Measurements from ENCODE around the gene MPZL1.
"Not testable (repeated sequence)": the region's sequence is repeated elsewhere in the genome, so short reads cannot be mapped to it uniquely, and the experiment has no call there.

MPZL1 gene

DNA sequence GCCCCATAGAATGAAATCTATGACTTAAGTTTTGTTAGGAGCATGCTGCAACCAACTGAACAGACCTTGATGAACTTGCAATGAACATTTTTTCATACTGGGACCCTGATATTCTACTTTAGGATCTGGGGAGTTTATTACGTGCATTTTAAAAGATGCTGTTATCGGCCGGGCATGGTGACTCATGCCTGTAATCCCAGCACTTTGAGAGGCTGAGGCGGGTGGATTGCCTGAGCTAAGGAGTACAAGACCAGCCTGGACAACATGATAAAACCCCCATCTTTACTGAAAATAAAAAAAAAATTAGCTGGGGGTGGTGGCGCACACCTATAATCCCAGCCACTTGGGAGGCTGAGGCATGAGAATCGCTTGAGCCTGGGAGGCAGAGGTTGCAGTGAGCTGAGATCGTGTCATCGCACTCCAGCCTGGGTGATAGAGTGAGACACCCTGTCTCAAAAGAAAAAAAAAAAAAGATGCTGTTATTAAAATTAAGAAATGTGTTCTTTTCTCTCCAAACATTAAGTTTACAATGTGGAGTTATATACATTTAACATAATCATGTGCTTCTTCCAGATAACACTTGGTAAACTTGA lies 7.1 kb downstream of the MPZL1 start:
- H3K4me3 ChIP-seq = no peak overlapping the region
- DNase-seq (ENCODE audit: low read depth, low spot score) = no peak
- H3K9ac ChIP-seq (ENCODE audit: insufficient read length) = no peak overlapping the region
- TF ChIP-seq POLR2AphosphoS5 (IDR thresholded peaks at IDR 0.05; ENCODE audit: borderline replicate concordance, low read depth, low read length) (no peak), FOXP2 (optimal IDR thresholded peaks at IDR 0.05; ENCODE audit: control extremely low read depth, extremely low read length, insufficient read depth) (no peak), EZH2 (IDR thresholded peaks at IDR 0.05) (no peak)
- H3K36me3 ChIP-seq (ENCODE audit: insufficient read depth, low read length) = peaks cover 15% of the 10 kb centered on the region; the same call in 1 of the 2 replicates
- no peaks in the 10 kb centered on the region for H3K9me3 ChIP-seq (ENCODE audit: low read depth, low read length)
- H3K27ac ChIP-seq = no peak overlapping the region

DNA sequence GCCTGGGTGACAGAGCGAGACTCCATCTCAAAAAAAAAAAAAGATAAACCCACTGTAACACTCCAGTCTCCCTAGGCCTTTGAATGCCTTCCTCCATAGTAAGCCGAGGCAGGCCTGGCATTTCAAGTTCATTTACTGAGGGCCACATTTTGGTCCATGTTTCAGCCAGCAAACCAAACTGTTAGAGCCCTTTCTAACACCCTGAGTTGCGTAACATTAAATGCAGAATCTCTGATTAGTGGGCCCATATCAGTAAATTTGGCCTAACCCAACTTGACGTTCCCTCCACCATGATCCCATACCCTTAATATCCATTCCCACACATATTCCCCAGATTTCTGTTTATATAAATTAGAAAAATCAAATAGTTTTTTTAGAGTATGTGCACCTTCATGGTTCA lies 12.4 kb downstream of the MPZL1 start:
- Histone ChIP-seq H3K9ac (ENCODE audit: insufficient read length) (no peak overlapping the region), H3K36me3 (ENCODE audit: insufficient read depth, low read length) (peaks cover 15% of the 10 kb centered on the region), H3K27ac (no peak overlapping the region), H3K9me3 (ENCODE audit: low read depth, low read length) (no peaks in the 10 kb centered on the region), H3K4me3 (no peak overlapping the region)
- DNase-seq (ENCODE audit: low read depth, low spot score) = no peak
- no peak for TF ChIP-seq EZH2 (IDR thresholded peaks at IDR 0.05)
- no peak for TF ChIP-seq POLR2AphosphoS5 (IDR thresholded peaks at IDR 0.05; ENCODE audit: borderline replicate concordance, low read depth, low read length)
- no peak for TF ChIP-seq FOXP2 (optimal IDR thresholded peaks at IDR 0.05; ENCODE audit: control extremely low read depth, extremely low read length, insufficient read depth)

DNA sequence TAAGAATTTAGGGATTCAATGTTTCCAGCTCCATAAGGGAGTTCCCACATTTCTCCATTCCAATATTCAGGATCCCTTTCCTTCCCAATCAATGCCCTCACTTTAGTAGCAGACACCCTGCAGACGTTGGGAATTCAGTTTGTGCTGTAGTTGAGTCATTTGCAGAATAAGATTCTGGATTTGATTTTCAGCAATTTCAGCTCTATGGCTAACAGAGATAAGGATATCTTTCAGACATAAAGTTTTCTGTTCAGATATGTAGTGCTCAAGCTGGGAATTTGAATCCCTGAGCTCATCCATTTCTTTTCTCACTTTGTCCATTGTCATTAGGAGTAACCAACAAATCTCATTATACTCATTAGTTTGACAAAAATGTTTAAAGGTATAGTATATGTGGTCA lies 13.1 kb downstream of the MPZL1 start:
- H3K27ac ChIP-seq = no peak overlapping the region
- no peak for DNase-seq (ENCODE audit: low read depth, low spot score)
- H3K9me3 ChIP-seq (ENCODE audit: low read depth, low read length) = no peaks in the 10 kb centered on the region
- no peak for TF ChIP-seq FOXP2 (optimal IDR thresholded peaks at IDR 0.05; ENCODE audit: control extremely low read depth, extremely low read length, insufficient read depth)
- no peak for TF ChIP-seq EZH2 (IDR thresholded peaks at IDR 0.05)
- H3K4me3 ChIP-seq = no peak overlapping the region
- H3K9ac ChIP-seq (ENCODE audit: insufficient read length) = no peak overlapping the region
- H3K36me3 ChIP-seq (ENCODE audit: insufficient read depth, low read length) = peaks cover 15% of the 10 kb centered on the region

DNA sequence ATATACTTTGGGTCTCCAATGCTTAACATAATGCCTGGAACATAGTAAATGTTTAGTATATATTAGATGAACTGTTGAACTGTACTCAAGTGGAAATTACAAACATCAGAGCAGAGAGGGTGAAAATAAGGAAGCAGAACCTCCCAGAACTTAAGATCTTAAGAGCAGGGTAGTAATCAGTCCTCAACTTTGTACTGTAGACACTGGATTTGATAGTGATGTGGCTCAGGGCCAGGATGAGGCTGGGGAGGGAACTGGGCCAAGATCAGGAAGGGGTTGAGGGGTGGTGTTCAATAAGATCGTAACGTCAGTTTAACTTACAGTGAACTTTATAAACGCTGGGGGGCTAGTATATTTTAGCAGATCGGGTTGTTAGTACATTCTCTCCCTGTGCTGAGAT lies 15.4 kb downstream of the MPZL1 start:
- TF ChIP-seq FOXP2 (optimal IDR thresholded peaks at IDR 0.05; ENCODE audit: control extremely low read depth, extremely low read length, insufficient read depth) = no peak
- TF ChIP-seq POLR2AphosphoS5 (IDR thresholded peaks at IDR 0.05; ENCODE audit: borderline replicate concordance, low read depth, low read length) = no peak
- TF ChIP-seq EZH2 (IDR thresholded peaks at IDR 0.05) = no peak
- no peak overlapping the region for H3K4me3 ChIP-seq
- no peak overlapping the region for H3K9ac ChIP-seq (ENCODE audit: insufficient read length)
- no peak overlapping the region for H3K27ac ChIP-seq
- no peaks in the 10 kb centered on the region for H3K9me3 ChIP-seq (ENCODE audit: low read depth, low read length)
- H3K36me3 ChIP-seq (ENCODE audit: insufficient read depth, low read length) = peaks cover 7% of the 10 kb centered on the region; the same call in 1 of the 2 replicates
- no peak for DNase-seq (ENCODE audit: low read depth, low spot score)

- TF ChIP-seq POLR2AphosphoS5 (IDR thresholded peaks at IDR 0.05; ENCODE audit: borderline replicate concordance, low read depth, low read length) (no peak), FOXP2 (optimal IDR thresholded peaks at IDR 0.05; ENCODE audit: control extremely low read depth, extremely low read length, insufficient read depth) (no peak)
- peaks cover 5% of the 10 kb centered on the region; the same call in 1 of the 2 replicates for H3K36me3 ChIP-seq (ENCODE audit: insufficient read depth, low read length)
- no peak overlapping the region for H3K27ac ChIP-seq
- no peaks in the 10 kb centered on the region for H3K9me3 ChIP-seq (ENCODE audit: low read depth, low read length)
- no peak overlapping the region for H3K9ac ChIP-seq (ENCODE audit: insufficient read length)
- DNase-seq (ENCODE audit: low read depth, low spot score) = no peak
- no peak overlapping the region for H3K4me3 ChIP-seq
Measured at GRCh38 chr1:167738158-167738557, 16.4 kb downstream of the MPZL1 start.

GRCh38 chr1:167739752-167740151 lies 18.0 kb downstream of the MPZL1 start:
- Histone ChIP-seq H3K9me3 (ENCODE audit: low read depth, low read length) (no peaks in the 10 kb centered on the region), H3K9ac (ENCODE audit: insufficient read length) (no peak overlapping the region), H3K27ac (no peak overlapping the region), H3K36me3 (ENCODE audit: insufficient read depth, low read length) (peaks cover 4% of the 10 kb centered on the region; the same call in 1 of the 2 replicates), H3K4me3 (no peak overlapping the region)
- no peak for TF ChIP-seq FOXP2 (optimal IDR thresholded peaks at IDR 0.05; ENCODE audit: control extremely low read depth, extremely low read length, insufficient read depth)
- TF ChIP-seq EZH2 (IDR thresholded peaks at IDR 0.05) = no peak
- TF ChIP-seq POLR2AphosphoS5 (IDR thresholded peaks at IDR 0.05; ENCODE audit: borderline replicate concordance, low read depth, low read length) = no peak
- DNase-seq (ENCODE audit: low read depth, low spot score) = no peak

GRCh38 chr1:167741103-167741502 lies 19.3 kb downstream of the MPZL1 start:
- not testable (repeated sequence) for DNase-seq (ENCODE audit: low read depth, low spot score); H3K9me3 ChIP-seq (ENCODE audit: low read depth, low read length); H3K27ac ChIP-seq; H3K4me3 ChIP-seq; H3K36me3 ChIP-seq (ENCODE audit: insufficient read depth, low read length); H3K9ac ChIP-seq (ENCODE audit: insufficient read length)

DNA sequence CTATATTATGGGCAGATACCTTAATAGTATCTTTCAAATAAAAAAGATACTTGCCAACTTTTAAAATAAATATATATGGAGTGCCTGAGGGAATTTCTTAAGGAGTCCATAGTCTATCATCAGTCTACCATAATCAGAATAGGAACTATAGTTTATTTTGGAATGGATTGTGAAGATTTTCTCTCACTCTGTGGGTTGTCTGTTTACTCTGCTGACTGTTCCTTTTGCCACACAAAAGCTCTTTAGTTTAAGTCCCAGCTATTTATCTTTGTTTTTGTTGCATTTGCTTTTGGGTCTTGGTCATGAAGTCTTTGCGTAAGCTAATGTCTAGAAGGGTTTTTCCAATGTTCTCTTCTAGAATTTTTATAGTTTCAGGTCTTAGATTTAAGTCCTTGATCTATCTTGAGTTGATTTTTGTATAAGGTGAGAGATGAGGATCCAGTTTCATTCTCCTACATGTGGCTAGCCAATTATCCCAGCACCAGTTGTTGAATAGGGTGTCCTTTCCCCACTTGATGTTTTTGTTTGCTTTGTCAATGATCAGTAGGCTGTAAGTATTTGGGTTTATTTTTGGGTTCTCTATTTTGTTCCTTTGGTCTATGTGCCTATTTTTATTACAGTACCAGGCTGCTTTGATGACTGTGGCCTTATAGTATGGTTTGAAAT lies 20.7 kb downstream of the MPZL1 start:
- not testable (repeated sequence) for H3K27ac ChIP-seq; DNase-seq (ENCODE audit: low read depth, low spot score); H3K9me3 ChIP-seq (ENCODE audit: low read depth, low read length); H3K36me3 ChIP-seq (ENCODE audit: insufficient read depth, low read length); H3K4me3 ChIP-seq; H3K9ac ChIP-seq (ENCODE audit: insufficient read length)

DNA sequence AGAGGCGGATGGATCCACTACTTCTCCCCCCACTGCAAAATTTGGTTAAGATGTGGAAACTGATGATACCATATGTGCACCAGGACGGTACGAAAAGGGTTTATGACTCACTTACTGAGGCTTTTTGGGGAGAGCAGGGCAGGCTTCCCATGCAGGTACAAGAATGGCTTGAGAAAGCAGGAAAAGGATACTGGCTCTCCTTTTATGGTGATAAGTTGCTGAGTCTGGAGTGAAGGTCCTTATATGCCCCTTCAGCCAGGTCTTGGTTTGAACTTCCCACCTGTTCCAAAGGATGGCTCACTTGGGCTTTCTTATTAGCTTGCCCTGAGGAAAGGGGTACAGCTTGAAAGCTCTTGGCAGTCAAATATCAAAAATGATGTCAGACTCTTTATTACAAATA lies 23.1 kb downstream of the MPZL1 start:
- no peak overlapping the region for H3K27ac ChIP-seq
- no peak overlapping the region for H3K4me3 ChIP-seq
- H3K9ac ChIP-seq (ENCODE audit: insufficient read length) = no peak overlapping the region
- no peaks in the 10 kb centered on the region for H3K9me3 ChIP-seq (ENCODE audit: low read depth, low read length)
- TF ChIP-seq EZH2 (IDR thresholded peaks at IDR 0.05) = no peak
- no peak for TF ChIP-seq FOXP2 (optimal IDR thresholded peaks at IDR 0.05; ENCODE audit: control extremely low read depth, extremely low read length, insufficient read depth)
- no peak for TF ChIP-seq POLR2AphosphoS5 (IDR thresholded peaks at IDR 0.05; ENCODE audit: borderline replicate concordance, low read depth, low read length)
- DNase-seq (ENCODE audit: low read depth, low spot score) = no peak
- H3K36me3 ChIP-seq (ENCODE audit: insufficient read depth, low read length) = no peaks in the 10 kb centered on the region
